Measurements from ENCODE around the gene GNAI3. TPM values are rescaled to one million over a fixed set of nuclear protein-coding genes. Genes with fewer than 3 reads are reported as not detected.

GNAI3 gene
- total RNA-seq, 6 donors from 2014 or later, result 2.2 to 9.0 (median 6.0) TPM

GRCh38 chr1:109537450-109538178, 10.8 kb upstream of the GNAI3 start:
- WGBS, 2 donors, result 81 to 90% methylated on average over 7 to 9 of the region's 9 CpGs
- DNase-seq (no peak), ATAC-seq (ENCODE audit: low FRiP score in 2 of 2) (no peak)
- H3K4me3 ChIP-seq, result no peak overlapping the region
- no peaks in the 10 kb centered on the region for H3K9me3 ChIP-seq
- TF ChIP-seq CTCF (IDR thresholded peaks at IDR 0.05) (no peak), POLR2AphosphoS5 (IDR thresholded peaks at IDR 0.05) (no peak), EP300 (IDR thresholded peaks at IDR 0.05) (no peak), POLR2A (IDR thresholded peaks at IDR 0.05) (no peak)
- H3K36me3 ChIP-seq, result no peaks in the 10 kb centered on the region
- no peak overlapping the region for H3K27ac ChIP-seq
- H3K4me1 ChIP-seq, result peaks cover 1 to 4% (median 3%) of the 10 kb centered on the region in 4 donors
- no peaks in the 10 kb centered on the region for H3K27me3 ChIP-seq

- Histone ChIP-seq H3K9me3 (no peaks in the 10 kb centered on the region), H3K27ac (no peak overlapping the region), H3K4me1 (no peaks in the 10 kb centered on the region), H3K27me3 (no peaks in the 10 kb centered on the region), H3K4me3 (no peak overlapping the region), H3K36me3 (no peaks in the 10 kb centered on the region)
- 84 to 86% methylated on average over 5 to 9 of the region's 9 CpGs for WGBS, 2 donors
- TF ChIP-seq POLR2A (IDR thresholded peaks at IDR 0.05) (no peak), CTCF (IDR thresholded peaks at IDR 0.05) (no peak), POLR2AphosphoS5 (IDR thresholded peaks at IDR 0.05) (no peak), EP300 (IDR thresholded peaks at IDR 0.05) (no peak)
- DNase-seq (no peak), ATAC-seq (ENCODE audit: low FRiP score in 2 of 2) (no peak)
Measured at GRCh38 chr1:109538827-109539555, 9.4 kb upstream of the GNAI3 start.

- DNase-seq (no peak), ATAC-seq (ENCODE audit: low FRiP score in 2 of 2) (no peak)
- TF ChIP-seq CTCF (IDR thresholded peaks at IDR 0.05), result no peak
- TF ChIP-seq EP300 (IDR thresholded peaks at IDR 0.05), result no peak
- no peak for TF ChIP-seq POLR2AphosphoS5 (IDR thresholded peaks at IDR 0.05)
- no peak within 1 kb of the TSS for H3K4me3 ChIP-seq
- no peaks in the 10 kb centered on the region for H3K9me3 ChIP-seq
- H3K36me3 ChIP-seq, result no peaks in the 10 kb centered on the region
- no peaks in the 10 kb centered on the region for H3K4me1 ChIP-seq
- no peak within 1 kb of the TSS for H3K27ac ChIP-seq
- no peaks in the 10 kb centered on the region for H3K27me3 ChIP-seq
- 65 to 69% methylated on average over 3 to 6 of the region's 7 CpGs for WGBS, 2 donors
Measured at GRCh38 chr1:109539676-109540075, 8.7 kb upstream of the GNAI3 start, which contains the start of gene GPR61. GPR61 (plus strand) TSS chr1:109539872; CDS start chr1:109543023, 3,151 bp downstream.

- WGBS, 2 donors, result 80% methylated on average over 3 of the region's 3 CpGs
- no peaks in the 10 kb centered on the region for H3K36me3 ChIP-seq
- H3K4me1 ChIP-seq, result no peaks in the 10 kb centered on the region
- TF ChIP-seq POLR2A (IDR thresholded peaks at IDR 0.05) (no peak), POLR2AphosphoS5 (IDR thresholded peaks at IDR 0.05) (no peak), CTCF (IDR thresholded peaks at IDR 0.05) (no peak), EP300 (IDR thresholded peaks at IDR 0.05) (no peak)
- ATAC-seq (ENCODE audit: low FRiP score in 2 of 2), result no peak
- H3K4me3 ChIP-seq, result no peak overlapping the region
- no peak for DNase-seq
- H3K27ac ChIP-seq, result no peak overlapping the region
- H3K9me3 ChIP-seq, result no peaks in the 10 kb centered on the region
- no peaks in the 10 kb centered on the region for H3K27me3 ChIP-seq
Measured at GRCh38 chr1:109541102-109541501, 7.3 kb upstream of the GNAI3 start.

All from upper lobe of left lung (tissue), 6 donors.